HCT116 (cell line): ENCODE data around the gene TFG. TPM values are rescaled to one million over a fixed set of nuclear protein-coding genes. Genes with fewer than 3 reads are reported as not detected.

Source experiments
- ATAC-seq: fragments of 200-7000 bp; cut with Tn5 transposase; 2 replicates; pipeline ENCODE4 v1.9.1; 2020; ENCODE audit warnings: mild to moderate bottlenecking, moderate library complexity
- BruUV-seq: library from RNA; stranded (reverse); fragments of 400-500 nt; replicated peaks from 2 replicates; lab custom pipeline; 2021; lab: Mats Ljungman, UMichigan
- CTCF ChIA-PET: fragments of 300-600 bp; sonication (Branson Sonifier 250); formaldehyde crosslinking; loops from one replicate; lab custom pipeline; 2021; ENCODE audit warnings: antibody characterized with exemption; lab: Charles Lee
- POLR2A ChIA-PET: fragments of 300-600, 350-600 bp; sonication (Branson Sonifier 250); formaldehyde crosslinking; loops from one replicate; lab custom pipeline; 2021; ENCODE audit warnings: antibody characterized with exemption; lab: Charles Lee
- RAD21 ChIA-PET, 2 experiments: fragments of 300-600 bp; sonication (Branson Sonifier 250); formaldehyde crosslinking; loops; one replicate each; lab custom pipeline; 2023; ENCODE audit warnings: low total read pairs in 2 of 2; ENCODE audit not compliant: uncharacterized antibody in 2 of 2, unreplicated experiment in 2 of 2, low non-redundant PET in 1 of 2; lab: Charles Lee
- DNase-seq: peaks from one replicate; pipeline ENCODE4 v3.0.0-alpha.2; 2010; ENCODE audit warnings: low read depth, low spot score
- H2AFZ ChIP-seq: fragments of 200-600 bp; shearing (Covaris generic), sonication (generic); 2 replicates; pipeline ENCODE4 v1.6.1; 2017; ENCODE audit warnings: low read depth, mixed run types, mixed read lengths, antibody characterized with exemption, low read length; ENCODE audit not compliant: poor library complexity, severe bottlenecking
- H3K27ac ChIP-seq: 2 replicates; pipeline ENCODE4 v1.5.1; 2012; ENCODE audit warnings: low read depth, low read length
- H3K27me3 ChIP-seq: fragments of 200-600 bp; sonication (generic); 2 replicates; pipeline ENCODE4 v1.6.1; 2016; ENCODE audit warnings: mixed run types, low read length, mixed read lengths; ENCODE audit not compliant: insufficient read depth
- H3K36me3 ChIP-seq, 2 experiments: fragments of 200-500 bp in 1 of 2; fragments of 200-600 bp in 1 of 2; sonication (Bioruptor generic) in 1 of 2; sonication (generic) in 1 of 2; 2 replicates each; pipeline versions ENCODE4 v1.5.1 to v1.6.1; 2014 to 2016; ENCODE audit warnings: low read length in 2 of 2, inconsistent platforms in 1 of 2, mixed read lengths in 1 of 2, mixed run types in 1 of 2; ENCODE audit not compliant: insufficient read depth in 2 of 2, control insufficient read depth in 1 of 2
- H3K4me1 ChIP-seq, 2 experiments: fragments of 200-600 bp in 1 of 2; sonication (generic) in 1 of 2; 2 replicates each; pipeline versions ENCODE4 v1.5.1 to v1.6.1; 2012 to 2017; ENCODE audit warnings: low read length in 2 of 2, inconsistent platforms in 1 of 2, mild to moderate bottlenecking in 1 of 2, mixed read lengths in 1 of 2, mixed run types in 1 of 2, moderate library complexity in 1 of 2; ENCODE audit not compliant: insufficient read depth in 2 of 2, control insufficient read depth in 1 of 2
- H3K4me2 ChIP-seq: fragments of 200-600 bp; sonication (generic); 2 replicates; pipeline ENCODE4 v1.6.1; 2017; ENCODE audit warnings: mixed run types, low read length, mixed read lengths
- H3K4me3 ChIP-seq, 2 experiments: fragments of 200-600 bp in 1 of 2; sonication (generic) in 1 of 2; replicated peaks in 1 of 2; 2 replicates each; pipeline ENCODE4 v1.5.1; 2011 to 2016; ENCODE audit warnings: low read length in 2 of 2, control low read depth in 1 of 2, low read depth in 1 of 2, mild to moderate bottlenecking in 1 of 2, mixed read lengths in 1 of 2, mixed run types in 1 of 2
- H3K79me2 ChIP-seq: fragments of 200-600 bp; sonication (generic); 2 replicates; pipeline ENCODE4 v1.6.1; 2017; ENCODE audit warnings: mild to moderate bottlenecking, mixed run types, low read length, moderate library complexity, mixed read lengths; ENCODE audit not compliant: insufficient read depth
- H3K9ac ChIP-seq: fragments of 200-600 bp; sonication (generic); 2 replicates; pipeline ENCODE4 v1.6.1; 2016; ENCODE audit warnings: low read length, mixed read lengths
- H3K9me2 ChIP-seq: fragments of 200-600 bp; sonication (generic), shearing (Covaris generic); 2 replicates; pipeline ENCODE4 v1.6.1; 2017; ENCODE audit warnings: mixed run types, mild to moderate bottlenecking, moderate library complexity; ENCODE audit not compliant: insufficient read depth
- H3K9me3 ChIP-seq, 2 experiments: fragments of 200-500 bp in 1 of 2; fragments of 200-600 bp in 1 of 2; sonication (Bioruptor generic) in 1 of 2; sonication (generic) in 1 of 2; 2 replicates each; pipeline ENCODE4 v1.6.1; 2014 to 2017; ENCODE audit warnings: low read length in 2 of 2, mixed read lengths in 2 of 2, inconsistent platforms in 1 of 2, low read depth in 1 of 2, mild to moderate bottlenecking in 1 of 2, mixed run types in 1 of 2, moderate library complexity in 1 of 2; ENCODE audit not compliant: control insufficient read depth in 1 of 2, insufficient read depth in 1 of 2
- H4K20me1 ChIP-seq: fragments of 200-600 bp; sonication (generic), shearing (Covaris generic); 2 replicates; pipeline ENCODE4 v1.6.1; 2017; ENCODE audit warnings: mixed run types, mild to moderate bottlenecking, moderate library complexity; ENCODE audit not compliant: insufficient read depth
- ATF3 ChIP-seq: IDR thresholded peaks from 2 replicates; pipeline ENCODE4 v1.6.1; 2012
- EGR1 ChIP-seq: IDR thresholded peaks from 2 replicates; pipeline ENCODE4 v1.6.1; 2012; ENCODE audit warnings: low read depth
- EZH2 ChIP-seq: fragments of 200-600 bp; sonication (generic); IDR thresholded peaks from 2 replicates; pipeline ENCODE4 v1.6.1; 2017; ENCODE audit warnings: antibody characterized with exemption, mixed run types
- EZH2phosphoT487 ChIP-seq: fragments of 200-600 bp; IDR thresholded peaks from 2 replicates; pipeline ENCODE4 v1.6.1; 2018; ENCODE audit warnings: antibody characterized with exemption, borderline replicate concordance
- FOSL1 ChIP-seq: IDR thresholded peaks from 2 replicates; pipeline ENCODE4 v1.6.1; 2012; ENCODE audit warnings: low read depth
- JUND ChIP-seq: IDR thresholded peaks from 2 replicates; pipeline ENCODE4 v1.6.1; 2012
- MAX ChIP-seq: IDR thresholded peaks from 2 replicates; pipeline ENCODE4 v1.6.1; 2012
- POLR2A ChIP-seq: IDR thresholded peaks from 2 replicates; pipeline ENCODE4 v1.7.0; 2011; ENCODE audit warnings: borderline replicate concordance; ENCODE audit not compliant: insufficient read depth, insufficient read length; ENCODE audit errors: extremely low read depth
- POLR2AphosphoS5 ChIP-seq: IDR thresholded peaks from 2 replicates; pipeline ENCODE4 v1.6.1; 2011; ENCODE audit warnings: mild to moderate bottlenecking, low read depth, low read length, moderate library complexity
- RAD21 ChIP-seq: IDR thresholded peaks from 2 replicates; pipeline ENCODE4 v1.6.1; 2012; ENCODE audit warnings: low read depth, mild to moderate bottlenecking
- REST ChIP-seq: IDR thresholded peaks from 2 replicates; pipeline ENCODE4 v1.6.1; 2012; ENCODE audit warnings: low read depth
- SIN3A ChIP-seq: IDR thresholded peaks from 2 replicates; pipeline ENCODE4 v1.6.1; 2012; ENCODE audit warnings: low read depth
- SP1 ChIP-seq: IDR thresholded peaks from 2 replicates; pipeline ENCODE4 v1.6.1; 2012; ENCODE audit warnings: low read depth
- SRF ChIP-seq: IDR thresholded peaks from 2 replicates; pipeline ENCODE4 v1.6.1; 2012; ENCODE audit warnings: low read depth
- TCF7L2 ChIP-seq: IDR thresholded peaks from 2 replicates; pipeline ENCODE4 v1.7.0; 2011; ENCODE audit warnings: borderline replicate concordance, inconsistent platforms; ENCODE audit not compliant: insufficient read depth, insufficient read length; ENCODE audit errors: extremely low read depth
- YY1 ChIP-seq: IDR thresholded peaks from 2 replicates; pipeline ENCODE4 v1.6.1; 2011; ENCODE audit warnings: low read length, low read depth, moderate library complexity, mild to moderate bottlenecking; ENCODE audit not compliant: insufficient replicate concordance; ENCODE audit errors: extremely low read depth
- ZBTB33 ChIP-seq: IDR thresholded peaks from 2 replicates; pipeline ENCODE4 v1.6.1; 2011; ENCODE audit warnings: mild to moderate bottlenecking, low read length, moderate library complexity; ENCODE audit not compliant: insufficient replicate concordance; ENCODE audit errors: extremely low read depth
- ZNF274 ChIP-seq: fragments of 200-500 bp; sonication (Bioruptor generic); IDR thresholded peaks from 2 replicates; pipeline ENCODE4 v1.6.1; 2014; ENCODE audit warnings: mild to moderate bottlenecking, low read depth, low read length, inconsistent platforms
- intact Hi-C: fragments of 100-400 bp; cut with micrococcal nuclease; formaldehyde crosslinking; loops from 2 replicates; pipeline ENCODE4 v1.10.0; 2022
- total RNA-seq: library from RNA; stranded (reverse); gene quantifications from one replicate; pipeline ENCODE4 v1.2.1, GENCODE V29; 2021; ENCODE audit not compliant: unreplicated experiment

The TFG gene
- total RNA-seq, 1 experiment from 2014 or later = 99.1 TPM

- DNase-seq (no peak), ATAC-seq (no peak)
- H3K4me1 ChIP-seq = no peaks in the 10 kb centered on the region
- H4K20me1 ChIP-seq = no peaks in the 10 kb centered on the region
- no peaks in the 10 kb centered on the region for H3K9me3 ChIP-seq
- BruUV-seq = no TSS peak
- H3K36me3 ChIP-seq = no peaks in the 10 kb centered on the region
- POLR2A ChIA-PET = no interaction called here
- H3K9ac ChIP-seq = no peak overlapping the region
- intact Hi-C loops = no loop called here
- no peak overlapping the region for H3K4me3 ChIP-seq
- H3K79me2 ChIP-seq = no peaks in the 10 kb centered on the region
- TF ChIP-seq SIN3A (no peak), ATF3 (no peak), SRF (no peak), YY1 (no peak), POLR2A (no peak), TCF7L2 (no peak), SP1 (no peak), EZH2phosphoT487 (no peak), POLR2AphosphoS5 (no peak), MAX (no peak), ZNF274 (no peak), EZH2 (no peak), REST (no peak), ZBTB33 (no peak), JUND (no peak), RAD21 (no peak), EGR1 (no peak), FOSL1 (no peak)
- TF ChIP-seq, all 23 proteins: peak for 0
- no peak overlapping the region for H3K4me2 ChIP-seq
- H2AFZ ChIP-seq = no peak overlapping the region
- H3K27ac ChIP-seq = no peak overlapping the region
- ChIA-PET CTCF (no interaction called here), RAD21 (no interaction called here)
- no peaks in the 10 kb centered on the region for H3K27me3 ChIP-seq
- H3K9me2 ChIP-seq = no peaks in the 10 kb centered on the region
These were observed 26.2 kb upstream of the TFG start for GRCh38 chr3:100682854-100683760.
